ENCODE measurements around the gene LSM7.

LSM7 gene

GRCh38 chr19:2335848-2336247 is 7.5 kb upstream of the LSM7 start:
- no peak for FAIRE-seq

GRCh38 chr19:2334986-2335846 is 6.8 kb upstream of the LSM7 start:
- no peak for TF ChIP-seq CTCF (IDR thresholded peaks at IDR 0.05; ENCODE audit: insufficient read depth, missing control alignments)
- FAIRE-seq (no peak), DNase-seq (ENCODE audit: insufficient read length, low spot score) (no peak)

More at GRCh38 chr19:2335848-2336247, 7.5 kb upstream of the LSM7 start:
- no peak for TF ChIP-seq CTCF (IDR thresholded peaks at IDR 0.05; ENCODE audit: insufficient read depth, missing control alignments)
- DNase-seq (ENCODE audit: insufficient read length, low spot score): no peak

- no peak for DNase-seq (ENCODE audit: insufficient read length, low spot score)
- no peak for TF ChIP-seq CTCF (IDR thresholded peaks at IDR 0.05; ENCODE audit: insufficient read depth, missing control alignments)
- FAIRE-seq: no peak
Observed at GRCh38 chr19:2334426-2334825, 6.0 kb upstream of the LSM7 start.

GRCh38 chr19:2333807-2334211 is 5.4 kb upstream of the LSM7 start:
- no peak for TF ChIP-seq CTCF (IDR thresholded peaks at IDR 0.05; ENCODE audit: insufficient read depth, missing control alignments)
- FAIRE-seq (no peak), DNase-seq (ENCODE audit: insufficient read length, low spot score) (no peak)

GRCh38 chr19:2333027-2333806 is 4.8 kb upstream of the LSM7 start:
- no peak for DNase-seq (ENCODE audit: insufficient read length, low spot score)

GRCh38 chr19:2332341-2333026 is 4.1 kb upstream of the LSM7 start:
- no peak for DNase-seq (ENCODE audit: insufficient read length, low spot score)

More at GRCh38 chr19:2333027-2333806, 4.8 kb upstream of the LSM7 start:
- FAIRE-seq: no peak
- TF ChIP-seq CTCF (IDR thresholded peaks at IDR 0.05; ENCODE audit: insufficient read depth, missing control alignments): no peak

More at GRCh38 chr19:2332341-2333026, 4.1 kb upstream of the LSM7 start:
- TF ChIP-seq CTCF (IDR thresholded peaks at IDR 0.05; ENCODE audit: insufficient read depth, missing control alignments): no peak
- FAIRE-seq: no peak

Data from D721Med (cell line).